ENCODE results near the gene BAIAP2. TPM values are rescaled to one million over a fixed set of nuclear protein-coding genes. Genes with fewer than 3 reads are reported as not detected.

BAIAP2 gene
- total and polyA plus RNA-seq, 2 of the 13 experiments (the other 11 are each of a cell fraction or from before 2014, with no cell fraction given) = 22.5 to 24.0 TPM

DNA sequence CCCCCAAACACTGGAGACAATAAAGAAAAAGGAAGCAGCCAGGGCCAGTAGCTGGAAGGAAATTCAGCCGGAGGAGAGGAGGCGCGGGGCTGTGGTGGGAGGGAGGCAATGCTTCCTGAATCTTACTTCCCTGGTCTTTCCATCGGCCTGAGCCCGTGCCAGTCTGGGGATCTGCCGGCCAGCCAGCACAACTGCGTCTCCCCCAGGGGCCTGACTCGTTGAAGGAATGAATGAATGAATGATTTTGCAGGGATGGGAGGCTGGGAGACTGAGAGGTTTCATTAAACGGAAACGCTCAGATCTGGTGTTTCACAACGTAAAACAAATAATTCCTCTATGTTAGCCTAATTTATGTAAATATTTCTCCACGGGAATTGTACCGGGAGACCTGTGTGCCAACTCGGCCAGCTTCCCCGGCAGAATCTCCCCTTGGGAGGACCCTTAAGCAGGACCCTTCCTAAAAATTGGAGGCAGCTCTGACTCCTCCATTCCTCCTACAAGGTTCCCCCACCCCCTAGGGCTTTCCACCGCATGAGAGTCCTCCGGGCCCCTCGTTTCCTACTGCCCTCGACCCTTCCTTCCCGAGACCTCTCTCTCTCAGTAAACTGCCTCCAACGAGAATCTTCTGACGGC lies 1.3 kb upstream of the BAIAP2 start (continued):
- TF ChIP-seq ZIK1 (CRISPR knock-in tag; IDR thresholded peaks at IDR 0.05; ENCODE audit: borderline replicate concordance, low read depth) (no peak), HNRNPLL (IDR thresholded peaks at IDR 0.05; ENCODE audit: low read depth, low read length, poor library complexity, severe bottlenecking) (peak; percentile 0), GLI4 (CRISPR knock-in tag; IDR thresholded peaks at IDR 0.05; ENCODE audit: borderline replicate concordance) (no peak), FOXK2 (IDR thresholded peaks at IDR 0.05) (no peak), DDIT3 (CRISPR knock-in tag; IDR thresholded peaks at IDR 0.05) (no peak), MATR3 (CRISPR knock-in tag; IDR thresholded peaks at IDR 0.05) (no peak), CHCHD3 (CRISPR knock-in tag; IDR thresholded peaks at IDR 0.05) (no peak), HOXA7 (CRISPR knock-in tag; IDR thresholded peaks at IDR 0.05) (no peak), SCMH1 (CRISPR knock-in tag; IDR thresholded peaks at IDR 0.05; ENCODE audit: borderline replicate concordance) (no peak), ZBTB49 (CRISPR knock-in tag; IDR thresholded peaks at IDR 0.05; ENCODE audit: borderline replicate concordance) (no peak), ADNP (CRISPR knock-in tag; IDR thresholded peaks at IDR 0.05) (no peak), CAMTA2 (CRISPR knock-in tag; IDR thresholded peaks at IDR 0.05; ENCODE audit: borderline replicate concordance) (no peak), ZNF280D (CRISPR knock-in tag; IDR thresholded peaks at IDR 0.05) (no peak), ZMYM2 (CRISPR knock-in tag; IDR thresholded peaks at IDR 0.05) (no peak), ZNF282 (IDR thresholded peaks at IDR 0.05; ENCODE audit: partially characterized antibody) (no peak), ZNF674 (CRISPR knock-in tag; IDR thresholded peaks at IDR 0.05; ENCODE audit: low read depth) (no peak), BRCA1 (CRISPR knock-in tag; IDR thresholded peaks at IDR 0.05) (no peak), HIVEP1 (CRISPR knock-in tag; IDR thresholded peaks at IDR 0.05) (0 out of 2 replicates have a peak, but pooled peaks have one; percentile 6), HOXA9 (CRISPR knock-in tag; IDR thresholded peaks at IDR 0.05; ENCODE audit: borderline replicate concordance) (no peak), ATF4 (CRISPR knock-in tag; IDR thresholded peaks at IDR 0.05) (0 out of 4 replicates have a peak, but pooled peaks of 1 of the 2 experiments have one; percentile 13), ZNF780A (CRISPR knock-in tag; IDR thresholded peaks at IDR 0.05) (no peak)
- TF ChIP-seq, protein P1, sequence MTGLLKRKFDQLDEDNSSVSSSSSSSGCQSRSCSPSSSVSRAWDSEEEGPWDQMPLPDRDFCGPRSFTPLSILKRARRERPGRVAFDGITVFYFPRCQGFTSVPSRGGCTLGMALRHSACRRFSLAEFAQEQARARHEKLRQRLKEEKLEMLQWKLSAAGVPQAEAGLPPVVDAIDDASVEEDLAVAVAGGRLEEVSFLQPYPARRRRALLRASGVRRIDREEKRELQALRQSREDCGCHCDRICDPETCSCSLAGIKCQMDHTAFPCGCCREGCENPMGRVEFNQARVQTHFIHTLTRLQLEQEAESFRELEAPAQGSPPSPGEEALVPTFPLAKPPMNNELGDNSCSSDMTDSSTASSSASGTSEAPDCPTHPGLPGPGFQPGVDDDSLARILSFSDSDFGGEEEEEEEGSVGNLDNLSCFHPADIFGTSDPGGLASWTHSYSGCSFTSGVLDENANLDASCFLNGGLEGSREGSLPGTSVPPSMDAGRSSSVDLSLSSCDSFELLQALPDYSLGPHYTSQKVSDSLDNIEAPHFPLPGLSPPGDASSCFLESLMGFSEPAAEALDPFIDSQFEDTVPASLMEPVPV (CRISPR knock-in tag; IDR thresholded peaks at IDR 0.05) = no peak
